ENCODE data around the gene SLC19A2.

SLC19A2 gene

DNA sequence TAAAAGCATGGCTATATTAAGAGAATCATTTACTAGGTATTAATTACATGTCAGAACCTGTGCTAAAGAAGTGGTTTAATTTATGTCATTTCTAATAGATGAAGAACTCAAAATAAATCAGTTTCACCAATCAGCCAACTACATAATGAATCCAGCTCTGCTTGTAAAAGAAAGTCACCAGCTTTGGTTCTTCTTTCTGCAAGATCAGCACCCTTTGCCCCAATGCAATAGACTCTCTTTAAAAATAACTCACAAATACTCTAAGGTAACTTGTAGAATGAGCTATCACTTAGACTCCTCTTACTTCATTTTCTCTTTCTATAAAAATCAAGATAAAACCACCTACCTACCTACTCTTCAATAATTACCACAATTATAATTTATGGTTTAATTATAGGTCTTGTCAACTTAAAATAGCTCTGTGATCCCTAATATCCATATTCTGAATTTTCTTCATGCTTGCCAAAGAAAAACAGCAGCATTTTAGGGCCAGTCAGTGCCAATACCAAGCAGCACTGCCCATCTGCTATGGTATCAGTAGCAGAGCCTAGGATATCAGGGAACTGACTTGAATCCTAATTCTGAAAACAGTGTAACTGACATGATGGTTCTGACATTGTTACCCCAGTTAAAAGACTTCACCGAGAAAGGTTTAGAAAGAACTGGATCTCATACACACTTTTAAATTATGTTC, 11.3 kb downstream of the SLC19A2 start:
- peak in 2 of 3 experiments; percentile 36 to 75 for DNase-seq

DNA sequence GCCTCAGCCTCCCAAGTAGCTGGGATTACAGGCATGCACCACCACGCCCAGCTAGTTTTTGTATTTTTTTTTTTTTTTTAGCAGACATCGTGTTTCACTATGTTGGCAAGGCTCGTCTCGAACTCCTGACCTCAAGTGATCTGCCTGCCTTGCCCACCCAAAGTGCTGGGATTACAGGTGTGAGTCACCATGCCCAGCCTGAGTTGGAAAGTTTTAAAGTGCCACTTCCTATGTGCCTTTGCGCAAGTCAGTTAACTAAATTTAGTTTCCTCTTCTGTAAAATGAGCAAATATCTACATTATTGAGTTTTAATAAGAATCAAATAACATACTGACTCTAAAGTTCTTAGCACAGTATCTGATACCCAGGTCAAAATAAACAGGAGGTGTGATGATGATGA, 12.4 kb downstream of the SLC19A2 start:
- no peak for DNase-seq

DNA sequence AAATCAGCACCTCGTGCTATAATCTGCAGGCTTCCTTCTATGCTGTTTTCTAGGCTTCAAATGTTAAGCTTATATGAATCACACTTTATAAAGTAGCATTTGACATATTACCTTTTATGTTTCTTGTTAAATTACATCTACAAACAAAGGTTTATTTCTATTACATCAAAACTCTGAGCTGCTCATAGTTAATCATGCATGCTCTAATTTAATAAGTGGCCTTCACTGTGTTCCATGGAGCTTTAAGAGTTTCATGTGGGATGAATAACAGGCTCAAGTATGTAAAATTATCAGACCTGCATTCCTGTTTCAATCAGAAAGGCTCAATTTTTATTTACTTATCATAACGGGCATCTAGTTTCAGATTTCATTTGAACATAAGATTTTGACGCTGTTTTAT, 13.0 kb downstream of the SLC19A2 start:
- peak in 2 of 3 experiments; percentile 2 to 45 for DNase-seq

DNA sequence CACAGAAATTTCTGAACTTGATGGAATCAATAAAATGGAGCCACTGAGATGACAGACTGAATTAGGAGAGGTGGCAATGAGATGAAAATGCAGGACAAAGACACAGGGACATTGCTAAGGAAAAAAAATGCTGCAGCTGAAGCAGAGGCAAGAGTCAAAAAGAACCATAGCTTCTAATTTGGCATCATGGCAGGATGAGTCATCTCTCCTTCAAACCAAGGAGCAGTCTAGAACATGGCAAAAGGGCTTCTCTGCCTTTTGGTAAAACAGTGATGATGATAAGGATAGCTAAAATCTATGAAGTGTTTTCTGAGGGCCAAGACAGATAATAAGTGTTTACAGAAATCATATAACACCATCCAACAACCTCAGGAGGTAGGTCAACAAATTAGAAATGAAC, 16.8 kb downstream of the SLC19A2 start:
- no peak for DNase-seq

DNA sequence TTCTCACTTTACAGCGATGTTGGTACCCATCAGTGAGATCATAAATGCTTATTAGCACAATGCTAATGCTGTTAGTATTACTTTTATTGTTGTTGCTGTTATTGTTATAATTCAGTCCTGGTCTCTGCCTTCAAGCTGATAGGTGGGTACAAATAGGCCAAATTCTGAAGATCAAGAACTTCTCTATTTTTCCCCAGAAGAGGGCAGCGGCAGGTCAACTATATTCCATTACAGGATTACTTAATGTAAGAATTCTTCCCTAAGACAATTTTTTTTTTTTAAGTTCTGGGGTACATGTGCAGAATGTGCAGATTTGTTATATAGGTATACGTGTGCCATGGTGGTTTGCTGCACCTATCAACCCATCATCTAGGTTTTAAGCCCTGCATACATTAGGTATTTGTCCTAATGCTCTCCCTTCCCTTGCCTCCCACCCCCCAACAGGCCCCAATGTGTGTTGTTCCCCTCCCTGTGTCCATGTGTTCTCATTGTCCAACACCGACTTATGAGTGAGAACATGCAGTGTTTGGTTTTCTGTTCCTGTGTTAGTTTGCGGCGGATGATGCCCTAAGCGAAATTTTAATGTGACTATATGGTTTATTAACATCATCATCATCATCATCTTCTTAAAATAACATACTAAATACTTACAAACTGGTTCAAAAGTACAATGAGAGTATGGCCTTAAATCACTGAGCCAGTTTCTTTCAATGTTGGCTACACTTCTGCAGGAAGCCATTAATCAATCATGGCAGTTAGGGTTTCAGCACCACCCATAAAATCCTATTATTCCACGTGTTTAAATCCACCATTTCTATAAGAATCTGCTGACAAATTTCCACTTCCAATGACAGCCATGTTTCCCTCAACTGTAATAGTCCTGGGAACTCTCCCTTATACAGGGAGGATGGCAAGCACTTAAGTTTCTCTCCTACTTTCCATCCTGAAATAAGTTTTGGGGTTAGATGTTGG, 19.2 kb downstream of the SLC19A2 start:
- DNase-seq: peak; percentile 17 to 68 (median 40)

DNA sequence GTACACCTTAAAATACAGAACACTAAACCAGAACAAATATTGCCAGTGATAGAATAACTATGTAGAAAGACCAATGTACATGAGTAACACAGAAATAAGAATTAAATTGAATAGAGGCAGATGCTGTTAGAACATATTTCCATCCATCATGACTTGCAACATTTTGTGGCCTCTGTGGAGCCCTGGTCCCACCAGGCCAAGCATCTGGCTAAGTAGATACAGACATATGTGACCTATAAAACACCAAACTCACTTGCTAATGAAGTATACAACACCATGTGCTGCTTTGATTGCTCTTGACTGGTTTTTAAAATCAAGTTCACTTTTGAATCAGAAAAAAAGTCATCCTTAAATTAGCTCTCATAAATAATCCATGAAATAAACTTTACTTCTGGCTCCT, 20.5 kb downstream of the SLC19A2 start:
- no peak for DNase-seq

DNA sequence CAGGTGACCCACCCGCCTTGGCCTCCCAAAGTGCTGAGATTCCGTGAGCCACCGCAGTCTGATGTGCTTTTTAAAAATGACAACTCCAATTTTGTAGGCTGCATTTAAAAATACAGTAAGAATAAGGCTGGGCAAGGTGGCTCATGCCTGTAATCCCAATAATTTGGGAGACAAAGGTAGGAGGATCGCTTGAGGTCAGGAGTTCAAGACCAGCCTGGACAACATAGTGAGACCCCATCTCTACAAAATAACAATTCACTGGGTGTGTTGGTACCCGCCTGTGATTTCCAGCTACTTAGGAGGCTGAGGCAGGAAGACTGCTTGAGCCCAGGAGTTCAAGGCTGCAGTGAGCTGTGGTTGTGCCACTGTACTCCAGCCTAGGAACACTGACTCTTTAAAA, 23.4 kb downstream of the SLC19A2 start:
- no peak for DNase-seq

DNA sequence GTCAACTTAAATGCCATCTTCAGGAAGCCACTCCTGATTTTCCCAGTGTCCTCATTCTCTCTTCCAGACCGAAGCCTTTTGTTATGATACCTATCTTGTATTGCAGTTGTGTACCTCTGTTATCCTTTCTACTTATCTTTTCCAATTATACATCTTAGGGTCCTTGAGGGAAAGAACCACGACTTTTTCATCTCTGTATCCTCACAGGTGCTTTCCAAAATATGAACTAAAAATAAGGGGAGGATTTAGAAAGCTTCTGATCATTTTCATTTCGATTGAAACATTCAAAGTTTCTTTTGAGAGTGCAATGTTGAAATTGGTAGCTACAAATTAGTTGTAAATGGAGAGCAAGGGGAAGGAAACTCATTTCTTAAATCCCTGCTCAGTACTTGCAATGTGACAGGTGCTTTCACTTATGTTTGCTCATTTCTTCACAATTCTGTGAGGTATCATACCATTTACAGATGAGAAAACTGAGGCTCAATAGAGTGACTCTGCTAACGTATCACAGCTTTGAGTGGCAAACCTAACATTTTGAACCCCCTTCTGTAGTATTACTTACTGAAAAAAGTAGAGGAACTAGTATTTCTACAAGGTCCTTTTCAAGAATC, 24.2 kb downstream of the SLC19A2 start:
- DNase-seq: no peak

DNA sequence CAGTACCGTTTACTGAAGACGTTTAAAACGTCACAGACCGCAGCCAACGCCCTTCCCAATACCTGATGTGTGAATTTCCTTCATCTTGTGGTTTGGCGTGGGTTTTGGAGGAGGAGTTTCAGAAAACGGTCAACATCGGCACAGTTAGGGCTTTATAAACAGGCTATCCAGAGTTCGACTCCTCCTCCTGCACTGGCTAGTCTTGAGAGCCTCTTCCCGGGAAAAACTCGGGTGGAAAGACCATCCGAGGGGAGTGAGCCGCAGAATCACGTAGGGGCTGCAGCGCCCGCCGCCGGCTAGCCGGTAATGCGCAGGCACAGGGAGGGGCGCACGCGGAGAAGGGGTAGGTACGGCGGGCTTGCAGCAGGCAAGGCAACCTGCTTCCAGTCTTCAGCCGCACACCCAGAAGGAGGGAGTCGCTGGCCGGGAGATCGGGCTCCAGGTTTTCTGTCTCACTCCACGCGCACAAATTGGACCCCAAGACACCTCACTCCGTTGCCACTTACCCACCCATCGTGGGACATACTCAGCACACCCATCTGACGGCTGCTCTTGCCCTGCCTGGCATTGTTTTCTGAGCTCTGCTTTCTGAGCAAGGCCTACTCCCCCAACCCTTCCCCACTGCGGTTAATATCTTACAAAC, 25.4 kb downstream of the SLC19A2 start:
- DNase-seq: no peak

DNA sequence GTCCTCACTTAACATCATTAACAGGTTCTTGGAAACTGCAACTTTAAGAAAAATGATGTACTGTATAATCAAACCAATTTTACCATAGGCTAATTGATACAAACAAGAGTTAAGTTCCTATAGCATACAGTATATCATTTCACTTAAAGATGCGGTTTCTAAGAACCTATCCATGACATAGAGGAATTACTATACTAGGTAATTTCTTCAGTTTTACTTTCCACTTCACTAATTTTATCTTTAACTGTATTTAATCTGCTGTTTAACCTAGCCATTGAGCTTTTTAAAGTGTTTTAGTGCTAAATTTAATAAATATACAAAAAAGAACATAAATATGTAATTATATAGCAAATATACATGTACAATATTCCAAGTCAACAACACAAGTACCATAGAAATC, 28.3 kb downstream of the SLC19A2 start:
- no peak for DNase-seq

DNA sequence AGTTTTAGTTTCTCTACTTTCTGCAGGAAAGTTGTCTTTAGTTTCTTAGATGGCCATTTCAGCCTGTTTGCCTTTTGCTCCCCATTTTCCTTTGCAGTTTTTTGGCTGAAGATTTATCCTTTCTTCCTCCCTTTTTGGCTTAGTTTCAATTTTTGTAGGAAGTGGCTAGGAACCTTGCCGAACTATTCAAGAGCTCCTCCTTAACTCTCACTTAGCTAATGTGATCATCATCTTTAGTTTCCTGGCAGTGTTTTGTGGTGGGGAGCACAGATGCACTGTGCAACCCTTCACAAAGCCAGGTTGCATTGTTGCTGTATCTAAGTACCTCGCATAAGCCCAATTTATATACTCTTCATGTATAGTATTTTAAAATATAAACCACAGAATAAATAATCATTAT, 29.7 kb downstream of the SLC19A2 start:
- no peak for DNase-seq

DNA sequence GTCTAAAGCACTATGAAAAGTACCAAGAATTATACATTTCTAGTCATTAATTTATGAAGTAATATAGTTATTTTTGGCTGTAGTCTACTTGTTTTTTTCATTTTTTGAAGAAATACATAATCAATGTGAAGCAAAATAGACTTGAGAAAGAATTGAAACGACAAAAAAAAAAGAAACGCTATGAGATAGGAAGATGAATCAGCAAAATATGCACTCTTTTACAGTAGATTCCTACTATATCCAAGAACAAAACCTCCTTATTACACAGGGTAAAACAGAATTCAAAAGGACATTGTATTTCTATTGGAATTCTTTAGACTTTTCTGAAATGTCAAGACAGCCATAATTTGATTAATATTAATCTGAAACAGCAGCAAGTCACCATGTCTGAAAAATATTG, 32.8 kb downstream of the SLC19A2 start:
- no peak for DNase-seq

DNA sequence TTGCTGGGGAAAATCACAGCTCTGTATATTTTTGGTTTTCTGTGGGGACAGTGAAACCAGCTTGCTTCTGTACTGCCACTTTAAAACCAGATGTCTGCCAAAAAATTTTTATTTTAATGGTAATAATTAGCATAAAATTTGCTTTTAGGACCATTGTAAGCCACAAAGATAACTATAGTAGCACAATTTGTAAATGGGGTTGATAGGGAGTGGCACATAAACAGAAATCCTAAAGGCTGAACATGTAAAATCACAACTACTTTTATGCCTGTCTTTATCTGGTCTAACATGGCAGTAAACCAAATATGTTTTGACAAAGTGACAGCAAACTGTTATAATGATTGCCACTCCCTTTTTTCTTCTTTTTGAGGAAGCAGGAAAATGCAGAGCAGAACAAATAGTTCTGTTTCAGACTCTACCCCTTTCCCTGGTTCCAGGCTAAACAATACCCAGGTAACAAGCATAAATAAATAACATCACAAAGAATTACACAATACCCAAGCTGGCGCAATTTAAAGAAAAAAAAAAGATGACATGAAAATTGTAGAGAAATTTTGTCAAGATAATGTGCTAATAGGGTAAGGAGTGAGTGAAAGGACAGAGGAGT, 34.4 kb downstream of the SLC19A2 start:
- DNase-seq: no peak

DNA sequence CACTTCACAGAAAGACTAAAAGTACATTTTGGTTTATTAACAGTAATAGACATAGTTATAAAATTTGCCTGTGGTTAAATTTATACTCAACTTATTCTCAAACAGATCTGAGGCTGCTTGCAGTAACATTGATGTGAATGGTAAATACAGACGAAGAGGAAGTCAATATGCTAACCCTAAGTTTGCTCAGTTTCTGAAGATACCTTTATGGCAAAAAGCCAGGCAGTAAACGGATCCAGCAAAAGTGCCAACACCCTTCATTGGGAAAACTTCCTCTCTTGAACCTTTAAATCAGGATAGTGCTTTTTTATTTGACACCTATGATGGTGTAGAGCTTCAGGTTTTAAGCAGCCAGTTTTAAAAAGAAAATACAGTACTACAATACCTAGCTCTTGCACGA, 41.8 kb downstream of the SLC19A2 start:
- DNase-seq: no peak

DNA sequence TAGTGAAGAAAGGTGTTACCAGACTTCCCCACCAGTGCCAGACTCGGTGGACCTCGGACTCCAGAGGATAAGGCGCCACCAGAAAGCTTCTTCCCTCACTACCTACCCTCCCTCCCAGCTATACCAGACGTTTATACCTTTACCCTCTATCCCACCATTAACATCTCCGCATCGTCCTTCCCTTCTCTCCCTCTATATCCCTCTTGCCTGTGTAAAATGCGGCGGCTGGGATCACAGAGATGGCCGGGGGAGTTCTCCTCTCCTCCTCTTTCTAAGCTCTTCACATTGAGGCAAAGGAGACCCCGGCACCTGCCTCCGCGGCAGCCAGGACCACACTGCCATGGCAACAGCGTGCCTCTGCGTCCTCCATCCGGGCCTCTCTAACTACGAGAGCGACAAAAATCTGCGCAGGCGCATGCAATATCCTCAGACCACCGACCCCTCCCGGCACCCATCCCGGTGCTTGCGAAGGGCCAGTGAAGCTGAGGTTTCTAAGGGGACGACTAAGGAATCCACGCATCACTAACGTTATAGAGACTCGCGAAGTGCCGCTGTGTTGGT, 58.6 kb downstream of the SLC19A2 start, which contains the start of gene CCDC181:
Gene CCDC181 (minus strand): TSS at position 394 of the 561 bp plus-strand sequence. CDS start 2,547 bp downstream, outside the sequence.
- DNase-seq: peak; percentile 90 to 97 (median 94)

DNA sequence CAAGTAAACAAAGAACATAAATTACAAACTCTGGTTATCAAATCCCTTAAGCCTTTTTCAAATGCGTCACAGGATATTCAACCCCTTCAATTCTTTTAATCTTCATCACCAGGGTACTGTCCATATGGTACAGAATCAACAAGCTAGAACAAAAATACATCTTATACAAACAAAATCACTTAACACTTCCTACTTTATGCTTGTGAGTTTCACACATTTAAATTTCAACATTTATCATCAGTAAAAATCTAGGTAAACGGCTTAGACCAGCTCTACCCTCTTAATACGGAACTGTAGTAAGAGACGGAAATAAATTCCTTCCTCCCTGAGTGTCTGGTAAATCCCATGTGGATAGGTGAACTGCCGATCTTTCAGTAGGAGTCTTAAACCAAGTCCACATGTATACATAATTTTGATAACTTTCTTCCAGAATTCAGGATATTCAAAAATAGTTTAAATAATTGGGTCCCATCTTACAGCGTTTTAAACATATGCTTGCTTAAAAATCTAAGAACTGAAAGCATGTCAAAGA, 59.5 kb downstream of the SLC19A2 start:
- DNase-seq: peak in 2 of 3 experiments; percentile 23 to 68

DNA sequence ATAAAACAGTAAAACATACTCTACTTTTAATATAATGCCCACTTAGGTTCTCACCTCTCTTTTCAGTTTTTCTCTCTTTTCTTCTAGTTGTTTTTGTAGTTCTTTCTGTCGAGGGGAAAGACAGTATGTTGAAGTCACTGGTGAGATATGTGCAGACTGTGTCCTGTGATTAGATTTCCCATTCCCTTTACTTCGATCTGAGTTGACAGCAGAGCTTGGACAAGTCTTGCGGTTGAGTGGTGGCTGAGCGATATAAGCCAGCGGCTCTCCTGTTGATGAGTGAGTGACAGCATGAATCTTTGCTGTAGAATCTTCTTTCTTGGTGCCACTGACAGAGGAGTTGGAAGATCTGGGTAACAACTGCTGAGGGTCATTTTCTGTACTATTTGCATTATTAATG, 64.4 kb downstream of the SLC19A2 start:
- no peak for DNase-seq

DNA sequence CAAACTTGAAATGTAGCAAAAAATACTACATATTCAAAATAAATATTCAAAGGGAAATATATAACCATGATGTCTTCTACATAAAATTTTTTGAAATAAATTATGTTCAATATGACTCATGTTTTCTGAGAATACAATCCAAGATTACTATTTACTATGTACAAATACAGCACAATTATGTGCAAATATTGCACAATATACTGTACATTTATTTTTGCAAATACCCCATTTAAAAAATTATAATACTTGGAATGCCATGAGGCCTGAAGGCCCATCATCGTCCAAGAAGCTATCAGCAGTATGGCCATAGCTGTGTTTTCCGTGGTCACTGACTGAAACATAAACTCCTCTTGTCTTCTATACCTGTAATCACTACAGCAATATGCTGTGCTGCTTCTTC, 70.8 kb downstream of the SLC19A2 start:
- no peak for DNase-seq
